Cardiac fibroblast (primary cell): ENCODE data around the gene PYCARD.

Experiments
- DNase-seq, 2 donors: peaks; one replicate each; pipeline versions ENCODE4 v3.0.0 to v3.0.0-alpha.2; 2010; ENCODE audit warnings: low read depth in 2 of 2
- H3K4me3 ChIP-seq, 2 donors: replicated peaks in 1 of 2; 1 replicate in 1 of 2; 2 replicates in 1 of 2; pipeline ENCODE4 v1.5.1; 2011; ENCODE audit warnings: low read depth in 2 of 2, low read length in 2 of 2, mild to moderate bottlenecking in 2 of 2, moderate library complexity in 1 of 2
- TF ChIP-seq, protein P1 (sequence below): IDR thresholded peaks from one replicate; pipeline ENCODE4 v1.5.1; 2011; ENCODE audit warnings: low read depth, mild to moderate bottlenecking, low read length, inconsistent platforms

PYCARD gene

GRCh38 chr16:31224092-31224955 is 21.8 kb upstream of the PYCARD start:
- TF ChIP-seq, protein P1, sequence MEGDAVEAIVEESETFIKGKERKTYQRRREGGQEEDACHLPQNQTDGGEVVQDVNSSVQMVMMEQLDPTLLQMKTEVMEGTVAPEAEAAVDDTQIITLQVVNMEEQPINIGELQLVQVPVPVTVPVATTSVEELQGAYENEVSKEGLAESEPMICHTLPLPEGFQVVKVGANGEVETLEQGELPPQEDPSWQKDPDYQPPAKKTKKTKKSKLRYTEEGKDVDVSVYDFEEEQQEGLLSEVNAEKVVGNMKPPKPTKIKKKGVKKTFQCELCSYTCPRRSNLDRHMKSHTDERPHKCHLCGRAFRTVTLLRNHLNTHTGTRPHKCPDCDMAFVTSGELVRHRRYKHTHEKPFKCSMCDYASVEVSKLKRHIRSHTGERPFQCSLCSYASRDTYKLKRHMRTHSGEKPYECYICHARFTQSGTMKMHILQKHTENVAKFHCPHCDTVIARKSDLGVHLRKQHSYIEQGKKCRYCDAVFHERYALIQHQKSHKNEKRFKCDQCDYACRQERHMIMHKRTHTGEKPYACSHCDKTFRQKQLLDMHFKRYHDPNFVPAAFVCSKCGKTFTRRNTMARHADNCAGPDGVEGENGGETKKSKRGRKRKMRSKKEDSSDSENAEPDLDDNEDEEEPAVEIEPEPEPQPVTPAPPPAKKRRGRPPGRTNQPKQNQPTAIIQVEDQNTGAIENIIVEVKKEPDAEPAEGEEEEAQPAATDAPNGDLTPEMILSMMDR = no peak
- no peak overlapping the region for H3K4me3 ChIP-seq
- DNase-seq = no peak

GRCh38 chr16:31223044-31223443 is 20.5 kb upstream of the PYCARD start:
- no peak for DNase-seq

GRCh38 chr16:31221357-31222160 is 19.0 kb upstream of the PYCARD start:
- no peak overlapping the region for H3K4me3 ChIP-seq
- TF ChIP-seq, protein P1 = no peak
- no peak for DNase-seq

More at GRCh38 chr16:31223044-31223443, 20.5 kb upstream of the PYCARD start:
- H3K4me3 ChIP-seq = no peak overlapping the region
- TF ChIP-seq, protein P1 = no peak

- no peak for DNase-seq
- TF ChIP-seq, protein P1 = no peak
- H3K4me3 ChIP-seq = no peak overlapping the region
Observed at GRCh38 chr16:31219154-31219741, 16.7 kb upstream of the PYCARD start.

GRCh38 chr16:31217136-31217530 is 14.6 kb upstream of the PYCARD start:
- TF ChIP-seq, protein P1 = no peak
- DNase-seq = no peak
- H3K4me3 ChIP-seq = no peak overlapping the region

- TF ChIP-seq, protein P1 = no peak
- no peak within 1 kb of the TSS for H3K4me3 ChIP-seq
- DNase-seq = no peak
Observed at GRCh38 chr16:31216422-31217135, 14.0 kb upstream of the PYCARD start, which contains the start of gene PYDC1. Gene PYDC1, minus strand, starts transcription at chr16:31217135. Its CDS starts 107 bp downstream, at chr16:31217028.
